IMR-90 (cell line): ENCODE data around the gene RGS10. TPM values are rescaled to one million over a fixed set of nuclear protein-coding genes. Genes with fewer than 3 reads are reported as not detected.

Experiments used
- ATAC-seq: fragments of 200-7000 bp; cut with Tn5 transposase; 2 replicates; pipeline ENCODE4 v1.9.1; 2020; ENCODE audit warnings: low read depth, mild to moderate bottlenecking, moderate library complexity
- BruUV-seq: library from RNA; stranded (reverse); fragments of 400-500 nt; replicated peaks from 2 replicates; lab custom pipeline; 2021; lab: Mats Ljungman, UMichigan
- CTCF ChIA-PET: fragments of 300-600 bp; formaldehyde crosslinking; extraction: SDS; loops from one replicate; lab custom pipeline; 2021; ENCODE audit warnings: antibody characterized with exemption; lab: Yijun Ruan, JAX
- POLR2A ChIA-PET: fragments of 300-600 bp; sonication (Branson Sonifier 250); formaldehyde crosslinking; loops from one replicate; lab custom pipeline; 2022; ENCODE audit warnings: antibody characterized with exemption; ENCODE audit not compliant: unreplicated experiment; lab: Charles Lee
- DNase-seq: peaks from one replicate; pipeline ENCODE4 v3.0.0; 2013
- H2AFZ ChIP-seq: replicated peaks from 2 replicates; pipeline ENCODE3; 2013; ENCODE audit warnings: low read length, mild to moderate bottlenecking; ENCODE audit not compliant: poor library complexity
- H2AK5ac ChIP-seq: 2 replicates; pipeline ENCODE4 v1.6.1; 2013; ENCODE audit warnings: low read depth, low read length, inconsistent platforms
- H2AK9ac ChIP-seq: replicated peaks from 2 replicates; pipeline ENCODE3; 2013; ENCODE audit warnings: mild to moderate bottlenecking, low read depth, low read length, moderate library complexity; ENCODE audit not compliant: poor library complexity
- H2BK120ac ChIP-seq: 2 replicates; pipeline ENCODE4 v1.6.1; 2013; ENCODE audit warnings: low read depth, low read length, inconsistent platforms
- H2BK15ac ChIP-seq: 3 replicates; pipeline ENCODE4 v1.6.1; 2013; ENCODE audit warnings: low read depth, low read length, inconsistent platforms
- H2BK20ac ChIP-seq: 2 replicates; pipeline ENCODE4 v1.6.1; 2013; ENCODE audit warnings: low read depth, mild to moderate bottlenecking, inconsistent platforms, low read length, moderate library complexity
- H2BK5ac ChIP-seq: 2 replicates; pipeline ENCODE4 v1.6.1; 2013; ENCODE audit warnings: mild to moderate bottlenecking, low read depth, low read length, inconsistent platforms; ENCODE audit not compliant: poor library complexity, severe bottlenecking
- H3K14ac ChIP-seq: replicated peaks from 2 replicates; pipeline ENCODE4 v1.6.1; 2013; ENCODE audit warnings: low read depth, low read length, inconsistent platforms
- H3K18ac ChIP-seq: 2 replicates; pipeline ENCODE4 v1.6.1; 2013; ENCODE audit warnings: low read depth, low read length, control low read depth
- H3K23ac ChIP-seq: 2 replicates; pipeline ENCODE4 v1.6.1; 2013; ENCODE audit warnings: low read depth, low read length, inconsistent platforms
- H3K27ac ChIP-seq: 2 replicates; pipeline ENCODE4 v1.5.1; 2013; ENCODE audit warnings: mild to moderate bottlenecking, control low read depth, low read length; ENCODE audit not compliant: insufficient read depth
- H3K27me3 ChIP-seq: 2 replicates; pipeline ENCODE4 v1.6.1; 2013; ENCODE audit warnings: low read length; ENCODE audit not compliant: control insufficient read depth, insufficient read depth
- H3K36me3 ChIP-seq: 2 replicates; pipeline ENCODE4 v1.6.1; 2013; ENCODE audit warnings: low read length, mixed read lengths; ENCODE audit not compliant: control insufficient read depth, insufficient read depth
- H3K4ac ChIP-seq: 2 replicates; pipeline ENCODE4 v1.6.1; 2013; ENCODE audit warnings: low read depth, low read length, inconsistent platforms
- H3K4me1 ChIP-seq: 2 replicates; pipeline ENCODE4 v1.6.1; 2013; ENCODE audit warnings: low read length, mixed read lengths; ENCODE audit not compliant: control insufficient read depth, insufficient read depth
- H3K4me2 ChIP-seq: 2 replicates; pipeline ENCODE4 v1.6.1; 2013; ENCODE audit warnings: low read depth, mild to moderate bottlenecking, control low read depth, low read length, moderate library complexity
- H3K4me3 ChIP-seq: 2 replicates; pipeline ENCODE4 v1.5.1; 2013; ENCODE audit warnings: low read depth, mild to moderate bottlenecking, control low read depth, low read length, moderate library complexity; ENCODE audit not compliant: insufficient read depth
- H3K56ac ChIP-seq: 2 replicates; pipeline ENCODE4 v1.6.1; 2013; ENCODE audit warnings: low read length, inconsistent platforms; ENCODE audit not compliant: insufficient read depth; ENCODE audit errors: extremely low read depth
- H3K79me1 ChIP-seq, 2 experiments: 2 replicates each; pipeline ENCODE4 v1.6.1; 2013; ENCODE audit warnings: low read length in 2 of 2, inconsistent platforms in 1 of 2, low read depth in 1 of 2
- H3K9ac ChIP-seq: 2 replicates; pipeline ENCODE4 v1.6.1; 2013; ENCODE audit warnings: low read depth, low read length, control low read depth
- H3K9me1 ChIP-seq: 2 replicates; pipeline ENCODE4 v1.6.1; 2013; ENCODE audit warnings: low read length, inconsistent platforms; ENCODE audit not compliant: insufficient read depth
- H3K9me3 ChIP-seq: 2 replicates; pipeline ENCODE4 v1.6.1; 2013; ENCODE audit warnings: low read length; ENCODE audit not compliant: control insufficient read depth, insufficient read depth
- H4K20me1 ChIP-seq: 2 replicates; pipeline ENCODE4 v1.6.1; 2013; ENCODE audit warnings: low read length, inconsistent platforms; ENCODE audit not compliant: insufficient read depth
- H4K5ac ChIP-seq: 2 replicates; pipeline ENCODE4 v1.6.1; 2013; ENCODE audit warnings: mild to moderate bottlenecking, low read depth, low read length, control low read depth
- H4K8ac ChIP-seq, 2 experiments: 2 replicates each; pipeline ENCODE4 v1.6.1; 2013; ENCODE audit warnings: low read depth in 2 of 2, low read length in 2 of 2, control low read depth in 1 of 2, inconsistent platforms in 1 of 2
- H4K91ac ChIP-seq: 2 replicates; pipeline ENCODE4 v1.6.1; 2013; ENCODE audit warnings: low read depth, low read length, inconsistent platforms; ENCODE audit not compliant: insufficient read depth
- BHLHE40 ChIP-seq: fragments of 150-350 bp; IDR thresholded peaks from 2 replicates; pipeline ENCODE4 v1.6.1; 2016; ENCODE audit warnings: mild to moderate bottlenecking, low read depth, low read length
- CHD1 ChIP-seq: IDR thresholded peaks from 2 replicates; pipeline ENCODE4 v1.6.1; 2012; ENCODE audit warnings: low read depth, low read length, improper control_type of control experiment
- FOS ChIP-seq: fragments of 150-350 bp; IDR thresholded peaks from 2 replicates; pipeline ENCODE4 v1.6.1; 2016; ENCODE audit warnings: low read depth, low read length
- MXI1 ChIP-seq: IDR thresholded peaks from 2 replicates; pipeline ENCODE4 v1.6.1; 2012; ENCODE audit warnings: low read depth, mild to moderate bottlenecking, low read length, moderate library complexity, borderline replicate concordance
- NFE2L2 ChIP-seq: fragments of 150-350 bp; IDR thresholded peaks from 2 replicates; pipeline ENCODE4 v1.6.1; 2016; ENCODE audit warnings: low read depth, mild to moderate bottlenecking, low read length
- POLR2A ChIP-seq: IDR thresholded peaks from 2 replicates; pipeline ENCODE4 v1.6.1; 2012; ENCODE audit warnings: mild to moderate bottlenecking, low read depth, low read length
- RAD21 ChIP-seq: IDR thresholded peaks from 2 replicates; pipeline ENCODE4 v1.6.1; 2012; ENCODE audit warnings: low read length, improper control_type of control experiment
- RCOR1 ChIP-seq: IDR thresholded peaks from 2 replicates; pipeline ENCODE4 v1.6.1; 2012; ENCODE audit warnings: mild to moderate bottlenecking, low read length, improper control_type of control experiment; ENCODE audit not compliant: insufficient replicate concordance
- RFX5 ChIP-seq: IDR thresholded peaks from 2 replicates; pipeline ENCODE4 v1.8.0; 2012; ENCODE audit warnings: low read depth, mild to moderate bottlenecking, low read length, moderate library complexity
- SMC3 ChIP-seq: fragments of 150-350 bp; IDR thresholded peaks from 2 replicates; pipeline ENCODE4 v1.6.1; 2016; ENCODE audit warnings: low read depth, mild to moderate bottlenecking, antibody characterized with exemption, low read length, moderate library complexity
- WGBS, 2 experiments: methylation state at CpG; one replicate each; pipeline versions ENCODE4 v1.1.5 to v1.1.7; 2013; ENCODE audit warnings: missing lambda C conversion rate in 2 of 2; ENCODE audit not compliant: insufficient read length in 1 of 2; ENCODE audit errors: extremely low coverage in 2 of 2; 5-methylcytosine and 5-hydroxymethylcytosine counted together
- dilution Hi-C: fragments of 300-500 bp; cut with HindIII; formaldehyde crosslinking; loops from one replicate; pipeline ENCODE4 v1.14.3; 2018; ENCODE audit warnings: low sequenced_read_pairs; ENCODE audit not compliant: unreplicated experiment
- in situ Hi-C: fragments of 300-500 bp; cut with MboI; formaldehyde crosslinking; loops from 3 replicates; pipeline ENCODE4 v1.14.3; 2019; ENCODE audit warnings: low sequenced_read_pairs, inconsistent platforms, mixed read lengths
- intact Hi-C: fragments of 100-400 bp; cut with micrococcal nuclease; formaldehyde crosslinking; loops from 2 replicates; pipeline ENCODE4 v1.10.0; 2022
- polyA plus RNA-seq, 3 experiments: library from polyadenylated mRNA; depleted of rRNA; stranded (reverse); fragments of >200 nt; gene quantifications; 2 replicates each; pipeline ENCODE4 v1.2.3, GENCODE V29; 2012; ENCODE audit warnings: low replicate concordance in 1 of 3
- total RNA-seq: library from RNA; depleted of rRNA; stranded (reverse); fragments of >200 nt; gene quantifications from 2 replicates; pipeline ENCODE4 v1.2.3, GENCODE V29; 2012
- TF ChIP-seq, protein P1 (sequence below): conservative IDR thresholded peaks from 2 replicates; pipeline ENCODE4 v1.5.1; 2012; ENCODE audit warnings: mild to moderate bottlenecking, low read depth, low read length, improper control_type of control experiment
- TF ChIP-seq, protein P2 (sequence below): fragments of 150-350 bp; IDR thresholded peaks from 2 replicates; pipeline ENCODE4 v1.6.1; 2016; ENCODE audit warnings: low read depth, mild to moderate bottlenecking, low read length, moderate library complexity, borderline replicate concordance

Gene RGS10
- total and polyA plus RNA-seq, 2 of the 4 experiments (the other 2 are of a cell fraction): 35.3 to 89.7 TPM

DNA sequence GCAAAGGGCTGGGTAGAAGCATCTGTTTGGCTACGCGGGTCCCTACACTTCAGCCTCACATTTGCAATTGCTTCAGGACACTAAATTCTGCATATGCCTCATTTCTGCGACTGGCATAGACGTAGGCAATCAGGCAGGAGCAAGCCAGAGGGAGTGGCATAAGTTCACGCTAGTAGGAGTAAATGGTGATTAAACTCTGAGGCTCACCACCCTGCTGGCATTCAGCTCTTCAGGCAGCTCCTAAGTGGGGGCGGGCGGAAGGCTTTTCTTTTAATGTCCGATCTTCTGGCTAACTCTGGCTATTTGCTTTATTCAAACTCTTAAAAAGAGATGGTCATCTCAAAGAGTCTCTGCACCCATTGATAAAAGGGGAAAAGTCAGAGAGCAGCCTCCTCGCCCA, 45.3 kb downstream of the RGS10 start:
- Histone ChIP-seq H2BK20ac (no peak overlapping the region), H3K4me3 (no peak overlapping the region), H4K20me1 (peaks cover 12% of the 10 kb centered on the region; the same call in 1 of the 2 replicates), H3K9me3 (no peaks in the 10 kb centered on the region), H3K27ac (no peak overlapping the region), H3K9me1 (peaks cover 41% of the 10 kb centered on the region), H3K56ac (no peak overlapping the region), H3K27me3 (no peaks in the 10 kb centered on the region), H4K5ac (no peak overlapping the region), H3K4me2 (no peak overlapping the region), H4K91ac (no peak overlapping the region), H3K4me1 (peaks cover 28% of the 10 kb centered on the region), H2AFZ (no peak overlapping the region), H3K4ac (no peak overlapping the region), H3K14ac (no peak overlapping the region), H3K18ac (no peak overlapping the region; the same call in 1 of the 2 replicates), H2BK5ac (no peak overlapping the region), H3K36me3 (peaks cover 12% of the 10 kb centered on the region), H3K23ac (no peak overlapping the region), H2BK15ac (no peak overlapping the region), H3K9ac (no peak overlapping the region), H2AK9ac (no peak overlapping the region), H4K8ac (no peak overlapping the region), H2BK120ac (no peak overlapping the region), H2AK5ac (0 out of 2 replicates have a peak overlapping the region, but pooled peaks have one; percentile 43), H3K79me1 (peaks cover 0 to 28% of the 10 kb centered on the region in 2 experiments; a peak in 2 of 4 replicates)
- ATAC-seq (no peak), DNase-seq (no peak)
- in situ Hi-C loops (no loop called here), dilution Hi-C loops (no loop called here), intact Hi-C loops (no loop called here)
- ChIA-PET POLR2A (no interaction called here), CTCF (no interaction called here)
- WGBS, 2 experiments: 97% methylated on average over 4 of the region's 9 CpGs; no CpG with 5 or more reads in 1 of the 2 experiments
- TF ChIP-seq CHD1 (no peak), SMC3 (no peak), FOS (no peak), MXI1 (no peak), RAD21 (no peak), NFE2L2 (no peak), RCOR1 (no peak), POLR2A (no peak), RFX5 (no peak), BHLHE40 (no peak)
- TF ChIP-seq, protein P1, sequence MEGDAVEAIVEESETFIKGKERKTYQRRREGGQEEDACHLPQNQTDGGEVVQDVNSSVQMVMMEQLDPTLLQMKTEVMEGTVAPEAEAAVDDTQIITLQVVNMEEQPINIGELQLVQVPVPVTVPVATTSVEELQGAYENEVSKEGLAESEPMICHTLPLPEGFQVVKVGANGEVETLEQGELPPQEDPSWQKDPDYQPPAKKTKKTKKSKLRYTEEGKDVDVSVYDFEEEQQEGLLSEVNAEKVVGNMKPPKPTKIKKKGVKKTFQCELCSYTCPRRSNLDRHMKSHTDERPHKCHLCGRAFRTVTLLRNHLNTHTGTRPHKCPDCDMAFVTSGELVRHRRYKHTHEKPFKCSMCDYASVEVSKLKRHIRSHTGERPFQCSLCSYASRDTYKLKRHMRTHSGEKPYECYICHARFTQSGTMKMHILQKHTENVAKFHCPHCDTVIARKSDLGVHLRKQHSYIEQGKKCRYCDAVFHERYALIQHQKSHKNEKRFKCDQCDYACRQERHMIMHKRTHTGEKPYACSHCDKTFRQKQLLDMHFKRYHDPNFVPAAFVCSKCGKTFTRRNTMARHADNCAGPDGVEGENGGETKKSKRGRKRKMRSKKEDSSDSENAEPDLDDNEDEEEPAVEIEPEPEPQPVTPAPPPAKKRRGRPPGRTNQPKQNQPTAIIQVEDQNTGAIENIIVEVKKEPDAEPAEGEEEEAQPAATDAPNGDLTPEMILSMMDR: no peak
- TF ChIP-seq, protein P2, sequence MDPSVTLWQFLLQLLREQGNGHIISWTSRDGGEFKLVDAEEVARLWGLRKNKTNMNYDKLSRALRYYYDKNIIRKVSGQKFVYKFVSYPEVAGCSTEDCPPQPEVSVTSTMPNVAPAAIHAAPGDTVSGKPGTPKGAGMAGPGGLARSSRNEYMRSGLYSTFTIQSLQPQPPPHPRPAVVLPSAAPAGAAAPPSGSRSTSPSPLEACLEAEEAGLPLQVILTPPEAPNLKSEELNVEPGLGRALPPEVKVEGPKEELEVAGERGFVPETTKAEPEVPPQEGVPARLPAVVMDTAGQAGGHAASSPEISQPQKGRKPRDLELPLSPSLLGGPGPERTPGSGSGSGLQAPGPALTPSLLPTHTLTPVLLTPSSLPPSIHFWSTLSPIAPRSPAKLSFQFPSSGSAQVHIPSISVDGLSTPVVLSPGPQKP: no peak
- BruUV-seq: no TSS peak
